Liver (tissue), 9 donors: Measurements from ENCODE around the gene STK17B. TPM values are rescaled to one million over a fixed set of nuclear protein-coding genes. Genes with fewer than 3 reads are reported as not detected.

Experiments used
- DNase-seq: peaks from one replicate; pipeline ENCODE4 v3.0.0-alpha.2; 2017; ENCODE audit warnings: low spot score
- H3K27ac ChIP-seq, 2 donors: one replicate each; pipeline ENCODE4 v1.7.0; 2013; ENCODE audit warnings: inconsistent platforms in 2 of 2, low read length in 2 of 2, control low read depth in 1 of 2, low read depth in 1 of 2, mild to moderate bottlenecking in 1 of 2
- H3K27me3 ChIP-seq, 4 donors: one replicate each; pipeline versions ENCODE4 v1.6.1 to v1.7.0; 2013; ENCODE audit warnings: low read length in 3 of 4, inconsistent platforms in 1 of 4, mild to moderate bottlenecking in 1 of 4, moderate library complexity in 1 of 4; ENCODE audit not compliant: control insufficient read depth in 4 of 4, insufficient read depth in 4 of 4
- H3K36me3 ChIP-seq, 4 donors: one replicate each; pipeline versions ENCODE4 v1.6.1 to v1.7.0; 2013; ENCODE audit warnings: low read length in 3 of 4, mild to moderate bottlenecking in 3 of 4, low read depth in 1 of 4, moderate library complexity in 1 of 4; ENCODE audit not compliant: control insufficient read depth in 4 of 4, insufficient read depth in 3 of 4
- H3K4me1 ChIP-seq, 4 donors: one replicate each; pipeline versions ENCODE4 v1.6.1 to v1.7.0; 2013; ENCODE audit warnings: low read length in 3 of 4, mild to moderate bottlenecking in 3 of 4, moderate library complexity in 1 of 4; ENCODE audit not compliant: control insufficient read depth in 4 of 4, insufficient read depth in 4 of 4
- H3K4me3 ChIP-seq, 3 donors: one replicate each; pipeline versions ENCODE4 v1.6.1 to v1.7.0; 2013; ENCODE audit warnings: low read length in 3 of 3, control low read depth in 1 of 3, low read depth in 1 of 3, mild to moderate bottlenecking in 1 of 3
- H3K9ac ChIP-seq, 2 donors: one replicate each; pipeline ENCODE4 v1.7.0; 2013; ENCODE audit warnings: low read length in 2 of 2, mild to moderate bottlenecking in 2 of 2, moderate library complexity in 2 of 2, control low read depth in 1 of 2, low read depth in 1 of 2
- H3K9me3 ChIP-seq, 4 donors: one replicate each; pipeline versions ENCODE4 v1.6.1 to v1.7.0; 2013; ENCODE audit warnings: low read length in 3 of 4; ENCODE audit not compliant: control insufficient read depth in 4 of 4
- ATF3 ChIP-seq: IDR thresholded peaks from 2 replicates; pipeline ENCODE4 v1.6.1; 2016; ENCODE audit warnings: antibody characterized with exemption
- CTCF ChIP-seq: fragments of 150-350 bp; IDR thresholded peaks from 2 replicates; pipeline ENCODE4 v1.5.1; 2017; ENCODE audit warnings: improper control_type of control experiment, low read depth, low read length; ENCODE audit not compliant: missing input control
- EGR1 ChIP-seq, 2 donors: IDR thresholded peaks; 2 replicates each; pipeline ENCODE4 v1.6.1; 2016 to 2018; ENCODE audit warnings: antibody characterized with exemption in 2 of 2, low read depth in 2 of 2
- FOXA1 ChIP-seq: IDR thresholded peaks from 2 replicates; pipeline ENCODE4 v1.6.1; 2016; ENCODE audit warnings: antibody characterized with exemption
- FOXA2 ChIP-seq: IDR thresholded peaks from 2 replicates; pipeline ENCODE4 v1.6.1; 2016; ENCODE audit warnings: antibody characterized with exemption
- HNF4A ChIP-seq, 2 donors: conservative IDR thresholded peaks; 2 replicates each; pipeline ENCODE4 v1.6.1; 2016; ENCODE audit warnings: antibody characterized with exemption in 2 of 2, mild to moderate bottlenecking in 2 of 2
- HNF4G ChIP-seq: IDR thresholded peaks from 2 replicates; pipeline ENCODE4 v1.6.1; 2016; ENCODE audit warnings: antibody characterized with exemption
- JUND ChIP-seq, 2 donors: IDR thresholded peaks; 2 replicates each; pipeline ENCODE4 v1.6.1; 2016; ENCODE audit warnings: antibody characterized with exemption in 2 of 2
- MAX ChIP-seq: IDR thresholded peaks from 2 replicates; pipeline ENCODE4 v1.6.1; 2016; ENCODE audit warnings: antibody characterized with exemption
- NR2F2 ChIP-seq: IDR thresholded peaks from 2 replicates; pipeline ENCODE4 v1.6.1; 2016; ENCODE audit warnings: antibody characterized with exemption
- REST ChIP-seq: IDR thresholded peaks from 2 replicates; pipeline ENCODE4 v1.6.1; 2016; ENCODE audit warnings: antibody characterized with exemption, mild to moderate bottlenecking
- RXRA ChIP-seq, 2 donors: IDR thresholded peaks; 2 replicates each; pipeline ENCODE4 v1.6.1; 2017 to 2018; ENCODE audit warnings: antibody characterized with exemption in 2 of 2, mild to moderate bottlenecking in 1 of 2
- SP1 ChIP-seq: IDR thresholded peaks from 2 replicates; pipeline ENCODE4 v1.6.1; 2018; ENCODE audit warnings: antibody characterized with exemption, mild to moderate bottlenecking
- TAF1 ChIP-seq: conservative IDR thresholded peaks from 2 replicates; pipeline ENCODE4 v1.6.1; 2016; ENCODE audit warnings: antibody characterized with exemption, mild to moderate bottlenecking
- YY1 ChIP-seq: IDR thresholded peaks from 2 replicates; pipeline ENCODE4 v1.6.1; 2016; ENCODE audit warnings: antibody characterized with exemption, mild to moderate bottlenecking
- ZBTB33 ChIP-seq: IDR thresholded peaks from 2 replicates; pipeline ENCODE4 v1.6.1; 2016; ENCODE audit warnings: antibody characterized with exemption
- WGBS: extraction: QIAGEN DNeasy Blood & Tissue Kit; methylation state at CpG from one replicate; pipeline ENCODE4 v1.1.7; 2013; 5-methylcytosine and 5-hydroxymethylcytosine counted together
- polyA plus RNA-seq, 2 donors: library from polyadenylated mRNA; stranded (reverse) in 1 of 2; unstranded in 1 of 2; fragments of 200-250 nt in 1 of 2; fragments of >200 nt in 1 of 2; fragmentation: Nextera tagmentation in 1 of 2; extraction: Ambion mirVana in 1 of 2; gene quantifications; one replicate each; pipeline versions ENCODE4 v1.2.1 to v1.2.3, GENCODE V29; 2013 to 2015
- total RNA-seq, 2 donors: library from RNA; depleted of rRNA; stranded (reverse); fragments of >200 nt; gene quantifications; one replicate each; pipeline ENCODE4 v1.2.3, GENCODE V29; 2014
- donor health status: healthy.
- donor health status: healthy.
- donor health status: healthy.
- donor health status: healthy.
- donor health status: healthy.

STK17B gene
- total and polyA plus RNA-seq, 4 donors: 1.0 to 21.8 (median 4.6) TPM

- peaks cover 6 to 17% (median 10%) of the 10 kb centered on the region in 4 donors for H3K4me1 ChIP-seq
- TF ChIP-seq FOXA2: no peak
- no peak for TF ChIP-seq HNF4A (conservative IDR thresholded peaks at IDR 0.05)
- TF ChIP-seq EGR1 (IDR thresholded peaks at IDR 0.05; ENCODE audit: low read depth in 2 of 2): no peak
- no peaks in the 10 kb centered on the region for H3K9me3 ChIP-seq
- 96% methylated on average over 5 of the region's 5 CpGs for WGBS
- H3K9ac ChIP-seq: no peak overlapping the region
- no peak for DNase-seq
- H3K4me3 ChIP-seq: no peak overlapping the region
- H3K27ac ChIP-seq: no peak overlapping the region
- no peaks in the 10 kb centered on the region for H3K27me3 ChIP-seq
- no peaks in the 10 kb centered on the region for H3K36me3 ChIP-seq
Measured at GRCh38 chr2:196173505-196173904, 2.1 kb upstream of the STK17B start.

- Histone ChIP-seq H3K4me1 (peaks cover 6 to 17% (median 10%) of the 10 kb centered on the region in 4 donors), H3K9ac (no peak overlapping the region)
- no peak for TF ChIP-seq RXRA (IDR thresholded peaks at IDR 0.05)
- no peak for TF ChIP-seq HNF4G
- no peak for TF ChIP-seq REST
Measured at GRCh38 chr2:196172951-196173350, 1.6 kb upstream of the STK17B start.

GRCh38 chr2:196171946-196172345 lies 568 bp upstream of the STK17B start:
- no peaks in the 10 kb centered on the region for H3K9me3 ChIP-seq
- no peak overlapping the region for H3K9ac ChIP-seq
- H3K27ac ChIP-seq: peak overlapping the region in 1 of 2 donors; percentile 5
- no peaks in the 10 kb centered on the region for H3K27me3 ChIP-seq
- H3K4me3 ChIP-seq: peak overlapping the region in 2 of 3 donors; percentile 20 to 83
- H3K36me3 ChIP-seq: no peaks in the 10 kb centered on the region
- peaks cover 6 to 17% (median 10%) of the 10 kb centered on the region in 4 donors for H3K4me1 ChIP-seq
- no peak for TF ChIP-seq HNF4G
- no peak for TF ChIP-seq JUND (IDR thresholded peaks at IDR 0.05)
- TF ChIP-seq YY1: no peak
- TF ChIP-seq RXRA (IDR thresholded peaks at IDR 0.05): no peak
- WGBS: 21% methylated on average over 11 of the region's 11 CpGs
- no peak for DNase-seq

More at GRCh38 chr2:196172951-196173350, 1.6 kb upstream of the STK17B start:
- H3K9me3 ChIP-seq: no peaks in the 10 kb centered on the region
- no peak overlapping the region for H3K27ac ChIP-seq
- H3K36me3 ChIP-seq: no peaks in the 10 kb centered on the region
- 85% methylated on average over 1 of the region's 1 CpG for WGBS
- no peaks in the 10 kb centered on the region for H3K27me3 ChIP-seq
- H3K4me3 ChIP-seq: no peak overlapping the region
- DNase-seq: no peak

GRCh38 chr2:196170606-196171247 lies 651 bp downstream of the STK17B start:
- whole genome bisulfite sequencing: under 1% methylated on average over 54 of the region's 54 CpGs

More at GRCh38 chr2:196170606-196171247, 651 bp downstream of the STK17B start:
- H3K4me3 ChIP-seq: peak overlapping the region; percentile 75 to 86 (median 83)
- TF ChIP-seq ZBTB33 (no peak), MAX (no peak), TAF1 (no peak), NR2F2 (no peak), FOXA1 (no peak), RXRA (IDR thresholded peaks at IDR 0.05) (no peak), YY1 (no peak), HNF4A (conservative IDR thresholded peaks at IDR 0.05) (no peak), FOXA2 (no peak), ATF3 (no peak), CTCF (no peak), SP1 (no peak), JUND (IDR thresholded peaks at IDR 0.05) (no peak)
- no peaks in the 10 kb centered on the region for H3K27me3 ChIP-seq
- H3K36me3 ChIP-seq: no peaks in the 10 kb centered on the region
- H3K9me3 ChIP-seq: no peaks in the 10 kb centered on the region
- peak overlapping the region in 1 of 2 donors; percentile 88 for H3K9ac ChIP-seq
- DNase-seq: no peak
- H3K27ac ChIP-seq: peak overlapping the region; percentile 79
- H3K4me1 ChIP-seq: peaks cover 6 to 17% (median 10%) of the 10 kb centered on the region in 4 donors
